ENCODE measurements around the gene HERC2. TPM values are rescaled to one million over a fixed set of nuclear protein-coding genes. Genes with fewer than 3 reads are reported as not detected.
"Not testable (repeated sequence)": the region's sequence is repeated elsewhere in the genome, so short reads cannot be mapped to it uniquely, and the experiment has no call there.

HERC2 gene
- total RNA-seq, 1 donor from 2014 or later: 39.0 TPM

- no peak for DNase-seq (ENCODE audit: missing footprints)
- intact Hi-C loops (cut with DNase I): no loop called here
- peak; percentile 83 for ATAC-seq
Observed at GRCh38 chr15:28153492-28154119, 168.4 kb downstream of the HERC2 start.

GRCh38 chr15:28152538-28152923 is 169.4 kb downstream of the HERC2 start:
- DNase-seq (ENCODE audit: missing footprints); ATAC-seq; intact Hi-C loops (cut with DNase I): not testable (repeated sequence)

GRCh38 chr15:28151864-28152537 is 170.0 kb downstream of the HERC2 start:
- intact Hi-C loops (cut with DNase I); DNase-seq (ENCODE audit: missing footprints): not testable (repeated sequence)
- ATAC-seq: peak; percentile 63

GRCh38 chr15:28147801-28148200 is 174.2 kb downstream of the HERC2 start:
- intact Hi-C loops (cut with DNase I): no loop called here
- no peak for DNase-seq (ENCODE audit: missing footprints)
- no peak for ATAC-seq

GRCh38 chr15:28145419-28145818 is 176.6 kb downstream of the HERC2 start:
- intact Hi-C loops (cut with DNase I); ATAC-seq: not testable (repeated sequence)

GRCh38 chr15:28140062-28140461 is 181.9 kb downstream of the HERC2 start:
- DNase-seq (ENCODE audit: missing footprints) (no peak), ATAC-seq (no peak)
- intact Hi-C loops (cut with DNase I): no loop called here

More at GRCh38 chr15:28145419-28145818, 176.6 kb downstream of the HERC2 start:
- not testable (repeated sequence) for DNase-seq (ENCODE audit: missing footprints)

GRCh38 chr15:28137408-28138039 is 184.5 kb downstream of the HERC2 start:
- intact Hi-C loops (cut with DNase I); DNase-seq (ENCODE audit: missing footprints); ATAC-seq: not testable (repeated sequence)

- ATAC-seq; intact Hi-C loops (cut with DNase I); DNase-seq (ENCODE audit: missing footprints): not testable (repeated sequence)
Observed at GRCh38 chr15:28136236-28136904, 185.6 kb downstream of the HERC2 start.

GRCh38 chr15:28133281-28133680 is 188.7 kb downstream of the HERC2 start:
- DNase-seq (ENCODE audit: missing footprints): no peak
- intact Hi-C loops (cut with DNase I): no loop called here
- ATAC-seq: no peak

GRCh38 chr15:28132524-28133275 is 189.3 kb downstream of the HERC2 start:
- DNase-seq (ENCODE audit: missing footprints) (no peak), ATAC-seq (no peak)
- intact Hi-C loops (cut with DNase I): no loop called here

GRCh38 chr15:28131946-28132345 is 190.0 kb downstream of the HERC2 start:
- DNase-seq (ENCODE audit: missing footprints) (no peak), ATAC-seq (no peak)
- intact Hi-C loops (cut with DNase I): no loop called here

GRCh38 chr15:28131400-28131799 is 190.6 kb downstream of the HERC2 start:
- no peak for DNase-seq (ENCODE audit: missing footprints)
- intact Hi-C loops (cut with DNase I): no loop called here
- no peak for ATAC-seq

- ATAC-seq (no peak), DNase-seq (ENCODE audit: missing footprints) (no peak)
- intact Hi-C loops (cut with DNase I): no loop called here
Observed at GRCh38 chr15:28130651-28131050, 191.3 kb downstream of the HERC2 start.

- intact Hi-C loops (cut with DNase I): loop anchor here (5.0 kb wide), 1 partner anchor 58 kb away; no protein-coding TSS in a partner anchor
- no peak for DNase-seq (ENCODE audit: missing footprints)
Observed at GRCh38 chr15:28129231-28129848, 192.6 kb downstream of the HERC2 start.

GRCh38 chr15:28128031-28128430 is 193.9 kb downstream of the HERC2 start:
- intact Hi-C loops (cut with DNase I): loop anchor here (5.0 kb wide), 1 partner anchor 59 kb away; no protein-coding TSS in a partner anchor
- no peak for DNase-seq (ENCODE audit: missing footprints)
- peak; percentile 73 for ATAC-seq

More at GRCh38 chr15:28129231-28129848, 192.6 kb downstream of the HERC2 start:
- ATAC-seq: peak; percentile 68

- no peak for DNase-seq (ENCODE audit: missing footprints)
- intact Hi-C loops (cut with DNase I): loop anchor here (5.0 kb wide), 1 partner anchor 60 kb away; no protein-coding TSS in a partner anchor
- ATAC-seq: peak; percentile 2
Observed at GRCh38 chr15:28127036-28127435, 194.9 kb downstream of the HERC2 start.

- ATAC-seq (no peak), DNase-seq (ENCODE audit: missing footprints) (no peak)
- intact Hi-C loops (cut with DNase I): loop anchor here (5.0 kb wide), 1 partner anchor 61 kb away; no protein-coding TSS in a partner anchor
Observed at GRCh38 chr15:28125673-28126651, 196.0 kb downstream of the HERC2 start.
